H9 (cell line): Measurements from ENCODE around the gene GANAB. TPM values are rescaled to one million over a fixed set of nuclear protein-coding genes. Genes with fewer than 3 reads are reported as not detected.

ENCODE experiments used
- DNase-seq: peaks from one replicate; pipeline ENCODE4 v3.0.0-alpha.2; 2017
- H2AFZ ChIP-seq: one replicate; pipeline ENCODE4 v1.6.1; 2013; ENCODE audit warnings: mild to moderate bottlenecking, low read length, control low read depth, moderate library complexity
- H2AK5ac ChIP-seq: 2 replicates; pipeline ENCODE4 v1.6.1; 2013; ENCODE audit warnings: low read length, control low read depth, mixed read lengths; ENCODE audit not compliant: insufficient read length
- H2BK120ac ChIP-seq: one replicate; pipeline ENCODE4 v1.6.1; 2013; ENCODE audit warnings: low read depth, mild to moderate bottlenecking, low read length, control low read depth, inconsistent platforms; ENCODE audit not compliant: poor library complexity, severe bottlenecking
- H2BK12ac ChIP-seq: 2 replicates; pipeline ENCODE4 v1.6.1; 2013; ENCODE audit warnings: low read length, control low read depth, mixed read lengths, low read depth; ENCODE audit not compliant: insufficient read length
- H2BK15ac ChIP-seq: 2 replicates; pipeline ENCODE4 v1.6.1; 2013; ENCODE audit warnings: low read depth, low read length, control low read depth
- H2BK20ac ChIP-seq: one replicate; pipeline ENCODE4 v1.6.1; 2013; ENCODE audit warnings: low read depth, mild to moderate bottlenecking, low read length, control low read depth, inconsistent platforms; ENCODE audit not compliant: poor library complexity, severe bottlenecking
- H2BK5ac ChIP-seq: 2 replicates; pipeline ENCODE4 v1.6.1; 2013; ENCODE audit warnings: low read length, control low read depth, mixed read lengths; ENCODE audit not compliant: insufficient read length
- H3K14ac ChIP-seq: 2 replicates; pipeline ENCODE4 v1.6.1; 2013; ENCODE audit warnings: low read length, control low read depth; ENCODE audit not compliant: insufficient read depth
- H3K18ac ChIP-seq: 2 replicates; pipeline ENCODE4 v1.6.1; 2013; ENCODE audit warnings: low read depth, mild to moderate bottlenecking, mixed read lengths, low read length, control low read depth; ENCODE audit not compliant: insufficient read length
- H3K23ac ChIP-seq: 2 replicates; pipeline ENCODE4 v1.6.1; 2013; ENCODE audit warnings: low read length, control low read depth, mixed read lengths, low read depth; ENCODE audit not compliant: insufficient read length
- H3K23me2 ChIP-seq: 2 replicates; pipeline ENCODE4 v1.6.1; 2013; ENCODE audit warnings: low read depth, mild to moderate bottlenecking, mixed read lengths, low read length, control low read depth; ENCODE audit not compliant: insufficient read length, poor library complexity, severe bottlenecking
- H3K27ac ChIP-seq: 2 replicates; pipeline ENCODE4 v1.5.1; 2013; ENCODE audit warnings: low read length, control low read depth, mixed read lengths, low read depth; ENCODE audit not compliant: insufficient read length
- H3K27me3 ChIP-seq: 2 replicates; pipeline ENCODE4 v1.6.1; 2013; ENCODE audit warnings: low read length, control low read depth, inconsistent platforms; ENCODE audit not compliant: insufficient read depth
- H3K4ac ChIP-seq: 2 replicates; pipeline ENCODE4 v1.6.1; 2013; ENCODE audit warnings: low read depth, mild to moderate bottlenecking, control low read depth, inconsistent platforms, low read length, moderate library complexity
- H3K4me1 ChIP-seq: 2 replicates; pipeline ENCODE4 v1.6.1; 2013; ENCODE audit warnings: low read length, control low read depth, inconsistent platforms; ENCODE audit not compliant: insufficient read depth
- H3K4me2 ChIP-seq: 2 replicates; pipeline ENCODE4 v1.6.1; 2013; ENCODE audit warnings: low read length, control low read depth, mixed read lengths; ENCODE audit not compliant: insufficient read length, insufficient read depth
- H3K56ac ChIP-seq: 2 replicates; pipeline ENCODE4 v1.6.1; 2013; ENCODE audit warnings: low read depth, mild to moderate bottlenecking, mixed read lengths, low read length, control low read depth; ENCODE audit not compliant: insufficient read length
- H3K79me1 ChIP-seq: 2 replicates; pipeline ENCODE4 v1.6.1; 2013; ENCODE audit warnings: low read depth, mild to moderate bottlenecking, moderate library complexity, low read length, control low read depth, inconsistent platforms; ENCODE audit not compliant: insufficient read depth, poor library complexity, severe bottlenecking
- H3K79me2 ChIP-seq: 2 replicates; pipeline ENCODE4 v1.6.1; 2013; ENCODE audit warnings: low read length, control low read depth, inconsistent platforms; ENCODE audit not compliant: insufficient read depth
- H3K9ac ChIP-seq: 2 replicates; pipeline ENCODE4 v1.6.1; 2013; ENCODE audit warnings: low read length, control low read depth, mixed read lengths; ENCODE audit not compliant: insufficient read length; ENCODE audit errors: extremely low read depth
- H3K9me3 ChIP-seq: one replicate; pipeline ENCODE4 v1.6.1; 2013; ENCODE audit warnings: low read depth, low read length, inconsistent platforms; ENCODE audit not compliant: control insufficient read depth
- H3T11ph ChIP-seq: one replicate; pipeline ENCODE4 v1.6.1; 2013; ENCODE audit warnings: mild to moderate bottlenecking, low read length, control low read depth, inconsistent platforms
- H4K20me1 ChIP-seq: one replicate; pipeline ENCODE4 v1.6.1; 2013; ENCODE audit not compliant: control insufficient read depth, insufficient read length, insufficient read depth
- H4K5ac ChIP-seq: 2 replicates; pipeline ENCODE4 v1.6.1; 2013; ENCODE audit warnings: low read depth, mild to moderate bottlenecking, mixed read lengths, low read length, control low read depth; ENCODE audit not compliant: insufficient read length
- H4K8ac ChIP-seq: replicated peaks from 2 replicates; pipeline ENCODE4 v1.6.1; 2013; ENCODE audit warnings: low read length, control low read depth, mixed read lengths, low read depth; ENCODE audit not compliant: insufficient read length
- H4K91ac ChIP-seq: 2 replicates; pipeline ENCODE4 v1.6.1; 2013; ENCODE audit warnings: low read depth, mild to moderate bottlenecking, moderate library complexity, mixed read lengths, low read length, control low read depth; ENCODE audit not compliant: insufficient read length
- H3K27ac Mint-ChIP-seq, 3 experiments: 2 replicates in 2 of 3; 3 replicates in 1 of 3; pipeline ENCODE4 v1.8.0; 2020 to 2021; ENCODE audit warnings: mixed read lengths in 3 of 3, mild to moderate bottlenecking in 1 of 3, moderate library complexity in 1 of 3
- H3K27me3 Mint-ChIP-seq: 2 replicates; pipeline ENCODE4 v1.8.0; 2021; ENCODE audit warnings: low read depth, mild to moderate bottlenecking, moderate library complexity, mixed read lengths
- H3K36me3 Mint-ChIP-seq, 3 experiments: 2 replicates in 2 of 3; 3 replicates in 1 of 3; pipeline ENCODE4 v1.8.0; 2020 to 2021; ENCODE audit warnings: low read depth in 3 of 3, mixed read lengths in 3 of 3; ENCODE audit not compliant: insufficient read depth in 1 of 3
- H3K4me1 Mint-ChIP-seq, 2 experiments: 2 replicates each; pipeline ENCODE4 v1.8.0; 2020; ENCODE audit warnings: mixed read lengths in 2 of 2
- H3K4me3 Mint-ChIP-seq, 2 experiments: 2 replicates in 1 of 2; 3 replicates in 1 of 2; pipeline ENCODE4 v1.8.0; 2020 to 2021; ENCODE audit warnings: mild to moderate bottlenecking in 2 of 2, mixed read lengths in 2 of 2, moderate library complexity in 1 of 2
- H3K9me3 Mint-ChIP-seq, 2 experiments: 2 replicates in 1 of 2; 3 replicates in 1 of 2; pipeline ENCODE4 v1.8.0; 2020; ENCODE audit warnings: mild to moderate bottlenecking in 2 of 2, mixed read lengths in 2 of 2, moderate library complexity in 1 of 2
- WGBS: extraction: QIAGEN DNeasy Blood & Tissue Kit; methylation state at CpG from one replicate; pipeline ENCODE4 v1.1.7; 2013; ENCODE audit warnings: missing lambda C conversion rate, low lambda C conversion rate, mixed read lengths; ENCODE audit not compliant: insufficient read length; ENCODE audit errors: extremely low coverage; 5-methylcytosine and 5-hydroxymethylcytosine counted together
- total RNA-seq: library from RNA; stranded (reverse); gene quantifications from 2 replicates; pipeline ENCODE4 v1.2.1, GENCODE V29; 2021
- TF ChIP-seq, protein P1 (sequence below): fragments of 200-600 bp; sonication (generic); conservative IDR thresholded peaks from 3 replicates; pipeline ENCODE4 v1.8.0; 2021; ENCODE audit warnings: antibody characterized with exemption, mild to moderate bottlenecking

Gene GANAB
- total RNA-seq, 1 experiment from 2014 or later = 387 TPM

DNA sequence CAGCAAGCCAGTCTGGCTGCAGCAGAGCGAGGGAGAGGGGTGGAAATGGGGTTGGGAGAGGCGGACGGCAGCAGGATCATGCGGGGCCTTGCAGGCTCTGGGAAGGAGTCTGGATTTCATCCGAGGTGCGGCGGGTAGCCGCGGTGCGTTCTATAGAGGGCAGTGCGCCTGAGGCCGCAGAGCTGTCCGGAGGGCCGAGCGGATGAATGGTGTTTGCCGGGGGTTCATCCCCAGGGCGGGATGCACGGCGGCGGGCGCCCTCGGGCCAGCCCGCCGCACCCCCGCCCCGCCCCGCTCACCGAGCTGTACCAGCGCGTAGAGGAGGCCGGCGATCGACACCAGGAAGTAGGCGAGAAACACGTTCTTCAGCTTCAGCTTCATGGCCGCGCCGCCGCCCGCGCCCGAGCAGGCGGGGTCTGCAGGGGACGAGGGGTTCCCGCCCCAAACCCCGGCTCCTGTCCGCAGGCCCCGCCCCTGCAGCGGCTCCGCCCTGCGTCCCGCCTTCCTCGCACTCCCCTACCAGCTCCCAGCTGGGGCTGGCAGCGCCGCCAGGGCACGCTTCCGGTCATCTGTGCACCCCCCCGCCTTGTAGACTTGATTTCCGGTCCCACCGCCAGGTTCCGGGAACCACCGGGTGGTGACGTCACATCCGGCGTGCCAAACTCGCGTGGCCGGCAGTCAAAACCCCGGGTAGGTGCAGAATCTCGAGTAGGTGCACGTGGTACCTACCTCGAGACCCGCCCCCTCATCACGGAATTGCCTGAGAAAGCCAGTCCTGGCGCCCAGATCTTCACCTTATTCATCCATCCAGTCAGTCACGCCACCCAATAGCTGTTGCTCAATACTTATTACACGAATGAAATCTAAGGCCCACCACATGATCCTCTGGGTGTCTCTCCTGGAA lies 24.6 kb downstream of the GANAB start, which contains the start of gene B3GAT3:
TSS of gene B3GAT3 (minus strand) at position 420 of the 904 bp plus-strand sequence. CDS start at position 381, 39 bp downstream.
- Histone ChIP-seq H3K9ac (peak within 1 kb of the TSS; percentile 85), H4K20me1 (no peaks in the 10 kb centered on the region), H2BK120ac (no peak within 1 kb of the TSS), H3K23me2 (peaks cover 8% of the 10 kb centered on the region), H3K9me3 (no peaks in the 10 kb centered on the region), H3K4me1 (peaks cover 2% of the 10 kb centered on the region; the same call in 1 of the 2 replicates), H4K8ac (no peak within 1 kb of the TSS), H2BK5ac (no peak within 1 kb of the TSS), H3K79me2 (no peaks in the 10 kb centered on the region; the same call in 1 of the 2 replicates), H2BK12ac (no peak within 1 kb of the TSS), H3K18ac (peak within 1 kb of the TSS; percentile 87), H2AFZ (no peak within 1 kb of the TSS), H3K4ac (no peak within 1 kb of the TSS), H3K23ac (peak within 1 kb of the TSS; percentile 93), H3K14ac (peak within 1 kb of the TSS; percentile 83), H2BK20ac (no peak within 1 kb of the TSS), H4K5ac (no peak within 1 kb of the TSS), H3K27ac (no peak within 1 kb of the TSS), H2AK5ac (no peak within 1 kb of the TSS), H3T11ph (no peak within 1 kb of the TSS), H4K91ac (no peak within 1 kb of the TSS), H3K4me2 (peak within 1 kb of the TSS; percentile 98), H2BK15ac (no peak within 1 kb of the TSS), H3K27me3 (no peaks in the 10 kb centered on the region), H3K56ac (no peak within 1 kb of the TSS), H3K79me1 (no peaks in the 10 kb centered on the region)
- TF ChIP-seq, protein P1, sequence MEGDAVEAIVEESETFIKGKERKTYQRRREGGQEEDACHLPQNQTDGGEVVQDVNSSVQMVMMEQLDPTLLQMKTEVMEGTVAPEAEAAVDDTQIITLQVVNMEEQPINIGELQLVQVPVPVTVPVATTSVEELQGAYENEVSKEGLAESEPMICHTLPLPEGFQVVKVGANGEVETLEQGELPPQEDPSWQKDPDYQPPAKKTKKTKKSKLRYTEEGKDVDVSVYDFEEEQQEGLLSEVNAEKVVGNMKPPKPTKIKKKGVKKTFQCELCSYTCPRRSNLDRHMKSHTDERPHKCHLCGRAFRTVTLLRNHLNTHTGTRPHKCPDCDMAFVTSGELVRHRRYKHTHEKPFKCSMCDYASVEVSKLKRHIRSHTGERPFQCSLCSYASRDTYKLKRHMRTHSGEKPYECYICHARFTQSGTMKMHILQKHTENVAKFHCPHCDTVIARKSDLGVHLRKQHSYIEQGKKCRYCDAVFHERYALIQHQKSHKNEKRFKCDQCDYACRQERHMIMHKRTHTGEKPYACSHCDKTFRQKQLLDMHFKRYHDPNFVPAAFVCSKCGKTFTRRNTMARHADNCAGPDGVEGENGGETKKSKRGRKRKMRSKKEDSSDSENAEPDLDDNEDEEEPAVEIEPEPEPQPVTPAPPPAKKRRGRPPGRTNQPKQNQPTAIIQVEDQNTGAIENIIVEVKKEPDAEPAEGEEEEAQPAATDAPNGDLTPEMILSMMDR = no peak
- H3K36me3 Mint-ChIP-seq = peaks cover 19 to 39% (median 38%) of the 10 kb centered on the region in 3 experiments; a peak in 6 of 7 replicates
- no peaks in the 10 kb centered on the region for H3K27me3 Mint-ChIP-seq
- H3K4me1 Mint-ChIP-seq = peaks cover 17 to 19% of the 10 kb centered on the region in 2 experiments
- no CpG with 5 or more reads among the region's 77 CpGs for WGBS
- peak; percentile 99 for DNase-seq
- H3K27ac Mint-ChIP-seq = peak within 1 kb of the TSS; percentile 95 to 98 (median 96)
- peak within 1 kb of the TSS; percentile 95 to 98 for H3K4me3 Mint-ChIP-seq
- H3K9me3 Mint-ChIP-seq = no peaks in the 10 kb centered on the region
